NB4 (cell line): ENCODE data around the gene FCMR.

Source experiments
- CTCF ChIP-seq: IDR thresholded peaks from one replicate; pipeline ENCODE4 v1.5.1; 2012; ENCODE audit warnings: low read depth, low read length
- MYC ChIP-seq: IDR thresholded peaks from 2 replicates; pipeline ENCODE4 v1.6.1; 2011; ENCODE audit warnings: low read depth, low read length
- POLR2A ChIP-seq: IDR thresholded peaks from 2 replicates; pipeline ENCODE4 v1.6.1; 2011; ENCODE audit warnings: mild to moderate bottlenecking; ENCODE audit not compliant: insufficient read length; ENCODE audit errors: extremely low read depth
- TF ChIP-seq, protein P1 (sequence below): IDR thresholded peaks from 2 replicates; pipeline ENCODE4 v1.6.1; 2011; ENCODE audit warnings: low read depth, low read length

DNA sequence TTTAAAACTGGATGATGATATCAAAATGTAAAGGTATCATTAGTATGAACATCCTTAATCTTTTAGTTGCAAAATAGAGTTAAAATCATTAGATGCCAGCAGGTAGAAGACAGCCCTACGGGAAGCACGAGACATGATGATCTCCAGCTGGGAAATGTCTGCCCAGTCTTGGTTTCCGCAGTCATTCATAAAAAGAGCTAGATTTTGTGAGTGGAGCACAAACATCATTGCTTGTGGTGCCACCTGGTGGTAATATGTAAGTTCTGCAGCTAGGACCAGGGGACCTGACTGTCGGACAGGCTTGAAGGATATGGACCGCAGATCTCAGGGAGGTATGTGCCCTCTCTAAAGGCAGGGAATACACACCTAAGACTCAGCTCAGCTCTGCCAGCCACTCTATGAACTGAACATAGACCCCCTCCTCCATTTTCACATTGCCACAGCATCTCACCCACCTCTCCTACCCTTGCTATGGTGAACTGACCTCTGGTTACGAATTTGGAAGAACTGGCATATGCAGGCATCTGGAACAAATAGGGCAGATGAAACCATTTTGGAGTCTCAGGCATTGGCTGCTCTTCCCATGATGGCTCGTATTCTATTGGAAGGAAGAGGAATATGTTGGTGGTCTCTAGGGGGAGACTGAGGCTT, 9.2 kb downstream of the FCMR start:
- TF ChIP-seq CTCF (peak; percentile 68), POLR2A (no peak), MYC (no peak)
- TF ChIP-seq, protein P1, sequence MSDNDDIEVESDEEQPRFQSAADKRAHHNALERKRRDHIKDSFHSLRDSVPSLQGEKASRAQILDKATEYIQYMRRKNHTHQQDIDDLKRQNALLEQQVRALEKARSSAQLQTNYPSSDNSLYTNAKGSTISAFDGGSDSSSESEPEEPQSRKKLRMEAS = 0 out of 2 replicates have a peak, but pooled peaks have one; percentile 30
